GM12878 (cell line): ENCODE data around the gene CCDC91. TPM values are rescaled to one million over a fixed set of nuclear protein-coding genes. Genes with fewer than 3 reads are reported as not detected.

ENCODE experiments used
- ATAC-seq: fragments of 200-7000 bp; cut with Tn5 transposase; 3 replicates; pipeline ENCODE4 v1.9.1; 2020; ENCODE audit warnings: mild to moderate bottlenecking, moderate library complexity
- BruUV-seq: library from RNA; stranded (reverse); fragments of 400-500 nt; replicated peaks from 2 replicates; lab custom pipeline; 2021; lab: Mats Ljungman, UMichigan
- CTCF ChIA-PET: fragments of 300-600 bp; sonication (Branson Sonifier 250); formaldehyde crosslinking; extraction: SDS; loops from one replicate; lab custom pipeline; 2021; ENCODE audit warnings: inconsistent platforms; lab: Yijun Ruan, JAX
- POLR2A ChIA-PET: fragments of 350-600 bp; formaldehyde crosslinking; extraction: SDS; loops from one replicate; lab custom pipeline; 2021; ENCODE audit warnings: inconsistent platforms; lab: Charles Lee
- RAD21 ChIA-PET: fragments of 300-600 bp; sonication (Branson Sonifier 250); formaldehyde crosslinking; loops from one replicate; lab custom pipeline; 2023; ENCODE audit warnings: antibody characterized with exemption; ENCODE audit not compliant: unreplicated experiment; lab: Charles Lee
- SMC1A ChIA-PET: fragments of 300-600 bp; sonication (Branson Sonifier 250); formaldehyde crosslinking; loops from one replicate; lab custom pipeline; 2023; ENCODE audit not compliant: unreplicated experiment, uncharacterized antibody; lab: Charles Lee
- DNase-seq: peaks from one replicate; pipeline ENCODE4 v3.0.0-alpha.2; 2011; ENCODE audit warnings: low read depth, low spot score
- FAIRE-seq: peaks from 3 replicates; lab custom pipeline; 2011; peaks lifted over from hg19 to GRCh38; lab: Jason Lieb, UNC
- H2AFZ ChIP-seq: 2 replicates; pipeline ENCODE4 v1.6.0; 2011; ENCODE audit warnings: low read depth, low read length, control low read depth; ENCODE audit not compliant: control insufficient read depth
- H3K27ac ChIP-seq: 2 replicates; pipeline ENCODE4 v1.5.1; 2011; ENCODE audit warnings: control low read depth; ENCODE audit not compliant: control insufficient read depth, insufficient read depth
- H3K27me3 ChIP-seq, 2 experiments: replicated peaks in 1 of 2; 2 replicates each; pipeline versions ENCODE4 v1.6.0 to v1.6.1; 2011; ENCODE audit warnings: low read length in 1 of 2; ENCODE audit not compliant: control insufficient read depth in 2 of 2, insufficient read depth in 2 of 2
- H3K36me3 ChIP-seq, 2 experiments: 2 replicates each; pipeline ENCODE4 v1.5.1; 2011; ENCODE audit warnings: low read length in 1 of 2; ENCODE audit not compliant: control insufficient read depth in 2 of 2, insufficient read depth in 2 of 2
- H3K4me1 ChIP-seq: 2 replicates; pipeline ENCODE4 v1.6.1; 2011; ENCODE audit warnings: mild to moderate bottlenecking, low read length, moderate library complexity, mixed read lengths; ENCODE audit not compliant: control insufficient read depth, insufficient read depth
- H3K4me2 ChIP-seq: 2 replicates; pipeline ENCODE4 v1.6.0; 2011; ENCODE audit warnings: control low read depth; ENCODE audit not compliant: control insufficient read depth, insufficient read depth
- H3K4me3 ChIP-seq: fragments of 200-600 bp; sonication (generic); 2 replicates; pipeline ENCODE4 v1.5.1; 2016
- H3K79me2 ChIP-seq: 2 replicates; pipeline ENCODE4 v1.6.0; 2011; ENCODE audit warnings: low read length; ENCODE audit not compliant: control insufficient read depth, insufficient read depth
- H3K9ac ChIP-seq: 2 replicates; pipeline ENCODE4 v1.8.0; 2011; ENCODE audit warnings: low read length, control low read depth, mixed read lengths; ENCODE audit not compliant: control insufficient read depth, insufficient read depth
- H3K9me3 ChIP-seq: replicated peaks from 3 replicates; pipeline ENCODE4 v1.5.1; 2011; ENCODE audit warnings: mild to moderate bottlenecking, low read length; ENCODE audit not compliant: control insufficient read depth, insufficient read depth
- H4K20me1 ChIP-seq: 2 replicates; pipeline ENCODE4 v1.6.0; 2011; ENCODE audit not compliant: control insufficient read depth, insufficient read depth
- CBX5 ChIP-seq: sonication (generic); IDR thresholded peaks from 2 replicates; pipeline ENCODE4 v1.6.1; 2016; ENCODE audit warnings: low read depth, moderate library complexity, mild to moderate bottlenecking, inconsistent platforms
- CREB1 ChIP-seq: IDR thresholded peaks from 2 replicates; pipeline ENCODE4 v1.6.1; 2012; ENCODE audit warnings: low read depth, mild to moderate bottlenecking, inconsistent platforms
- E2F8 ChIP-seq: fragments of 450-650 bp; IDR thresholded peaks from 2 replicates; pipeline ENCODE4 v1.6.1; 2018; ENCODE audit warnings: mild to moderate bottlenecking, low read depth, moderate library complexity; ENCODE audit not compliant: partially characterized antibody
- NKRF ChIP-seq: fragments of 450-650 bp; conservative IDR thresholded peaks from 2 replicates; pipeline ENCODE4 v1.6.1; 2017; ENCODE audit warnings: mild to moderate bottlenecking, moderate library complexity
- SMARCA5 ChIP-seq: fragments of 450-650 bp; IDR thresholded peaks from 2 replicates; pipeline ENCODE4 v1.6.1; 2017; ENCODE audit warnings: mild to moderate bottlenecking
- USF1 ChIP-seq: IDR thresholded peaks from 2 replicates; pipeline ENCODE4 v1.6.1; 2011; ENCODE audit warnings: borderline replicate concordance, low read depth, mild to moderate bottlenecking, moderate library complexity, mixed read lengths, low read length; ENCODE audit not compliant: insufficient read depth; ENCODE audit errors: extremely low read length
- YY1 ChIP-seq: IDR thresholded peaks from 2 replicates; pipeline ENCODE4 v1.6.1; 2011; ENCODE audit warnings: low read depth, mild to moderate bottlenecking, low read length
- WGBS: methylation state at CpG from one replicate; pipeline ENCODE4 v1.1.6; 2016; ENCODE audit warnings: low lambda C conversion rate; ENCODE audit not compliant: insufficient replicate concordance, insufficient coverage; ENCODE audit errors: missing lambda C conversion rate; 5-methylcytosine and 5-hydroxymethylcytosine counted together
- in situ Hi-C: fragments of 300-500 bp; cut with MboI; formaldehyde crosslinking; loops from 9 replicates; pipeline ENCODE4 v1.14.3; 2018; ENCODE audit warnings: mixed read lengths
- intact Hi-C: fragments of 100-400 bp; cut with micrococcal nuclease; formaldehyde crosslinking; loops from one replicate; pipeline ENCODE4 v1.14.2; 2022; ENCODE audit not compliant: unreplicated experiment
- polyA plus RNA-seq, 11 experiments: library from polyadenylated mRNA; depleted of rRNA in 4 of 11; unstranded in 6 of 11; stranded (reverse) in 5 of 11; fragments of >200 nt; fragmentation: Nextera tagmentation in 4 of 11; fragmentation: Illumina TruSeq in 1 of 11; extraction: Ambion mirVana in 4 of 11; extraction: Trizol in 1 of 11; gene quantifications; 1 replicate in 1 of 11; 2 replicates in 10 of 11; pipeline versions ENCODE4 v1.2.1 to v1.2.3, GENCODE V29; 2011 to 2016; ENCODE audit warnings: inconsistent platforms in 2 of 11, missing spikeins in 2 of 11, low read depth in 1 of 11
- total RNA-seq, 4 experiments: library from RNA; depleted of rRNA in 3 of 4; stranded (reverse); fragments of >200 nt in 3 of 4; fragmentation: Illumina TruSeq in 1 of 4; extraction: Trizol in 1 of 4; gene quantifications; 2 replicates each; pipeline versions ENCODE4 v1.2.1 to v1.2.3, GENCODE V29; 2013 to 2021

CCDC91 gene
- total and polyA plus RNA-seq, 10 of the 15 experiments (the other 5 are each of a cell fraction or from before 2014, with no cell fraction given) = 6.1 to 24.9 (median 16.5) TPM

- no peaks in the 10 kb centered on the region for H3K79me2 ChIP-seq
Observed at GRCh38 chr12:28489246-28489645, 299.0 kb downstream of the CCDC91 start.

More at GRCh38 chr12:28489246-28489645, 299.0 kb downstream of the CCDC91 start:
- Histone ChIP-seq H3K27me3 (no peaks in the 10 kb centered on the region), H4K20me1 (no peaks in the 10 kb centered on the region), H3K4me2 (no peak overlapping the region), H3K9ac (no peak overlapping the region)
- no TSS peak for BruUV-seq
- CTCF ChIA-PET = no interaction called here
- RAD21 ChIA-PET = no interaction called here
- in situ Hi-C loops = no loop called here
- no peak for TF ChIP-seq CBX5
- no peak for TF ChIP-seq E2F8
- TF ChIP-seq NKRF = no peak
- no peak for TF ChIP-seq USF1
- TF ChIP-seq SMARCA5 = no peak
- TF ChIP-seq YY1 = no peak
- TF ChIP-seq CREB1 = no peak
- TF ChIP-seq, all 136 proteins: peak for 0
- intact Hi-C loops = no loop called here
- 89% methylated on average over 2 of the region's 2 CpGs for WGBS
- no peaks in the 10 kb centered on the region for H3K4me1 ChIP-seq
- ChIA-PET SMC1A (no interaction called here), POLR2A (no interaction called here)
- no peak for DNase-seq
- H3K27ac ChIP-seq = no peak overlapping the region
- no peak for FAIRE-seq
- no peaks in the 10 kb centered on the region for H3K9me3 ChIP-seq
- no peak overlapping the region for H2AFZ ChIP-seq
- H3K4me3 ChIP-seq = no peak overlapping the region
- no peaks in the 10 kb centered on the region for H3K36me3 ChIP-seq
- no peak for ATAC-seq
